Measurements from ENCODE around the gene TMEM253.

TMEM253 gene

GRCh38 chr14:21145437-21145836 is 44.6 kb downstream of the TMEM253 start:
- TF ChIP-seq CTCF (IDR thresholded peaks at IDR 0.05; ENCODE audit: low read depth, low read length) = no peak

GRCh38 chr14:21149641-21150367 is 48.9 kb downstream of the TMEM253 start:
- no peak for TF ChIP-seq CTCF (IDR thresholded peaks at IDR 0.05; ENCODE audit: low read depth, low read length)
- no peak overlapping the region for H3K4me3 ChIP-seq (ENCODE audit: low read depth, low read length)

More at GRCh38 chr14:21145437-21145836, 44.6 kb downstream of the TMEM253 start:
- H3K4me3 ChIP-seq (ENCODE audit: low read depth, low read length) = no peak overlapping the region

Data from WI38 (cell line).